ENCODE data around the gene TGFBR3L.

DNA sequence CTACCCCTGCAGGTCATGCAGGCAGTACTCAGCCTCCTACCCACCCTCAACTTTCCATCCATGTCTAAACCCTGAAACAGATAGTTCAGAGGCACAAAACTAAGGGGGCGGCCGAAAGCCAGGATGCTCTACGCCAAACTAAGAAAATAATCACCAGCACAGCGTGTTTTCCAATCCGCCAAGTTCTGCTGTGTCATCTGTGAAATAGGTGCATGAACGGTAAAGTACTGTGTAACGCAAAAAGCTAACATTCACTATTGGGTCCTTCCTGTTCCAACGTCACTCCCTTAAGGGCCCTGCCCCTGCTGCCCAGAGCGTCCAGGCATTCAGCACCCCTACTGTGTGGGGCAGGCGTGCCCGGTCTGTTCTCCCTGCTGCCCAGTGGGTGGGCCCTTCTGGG is 41.1 kb downstream of the TGFBR3L start:
- TF ChIP-seq, protein P1, sequence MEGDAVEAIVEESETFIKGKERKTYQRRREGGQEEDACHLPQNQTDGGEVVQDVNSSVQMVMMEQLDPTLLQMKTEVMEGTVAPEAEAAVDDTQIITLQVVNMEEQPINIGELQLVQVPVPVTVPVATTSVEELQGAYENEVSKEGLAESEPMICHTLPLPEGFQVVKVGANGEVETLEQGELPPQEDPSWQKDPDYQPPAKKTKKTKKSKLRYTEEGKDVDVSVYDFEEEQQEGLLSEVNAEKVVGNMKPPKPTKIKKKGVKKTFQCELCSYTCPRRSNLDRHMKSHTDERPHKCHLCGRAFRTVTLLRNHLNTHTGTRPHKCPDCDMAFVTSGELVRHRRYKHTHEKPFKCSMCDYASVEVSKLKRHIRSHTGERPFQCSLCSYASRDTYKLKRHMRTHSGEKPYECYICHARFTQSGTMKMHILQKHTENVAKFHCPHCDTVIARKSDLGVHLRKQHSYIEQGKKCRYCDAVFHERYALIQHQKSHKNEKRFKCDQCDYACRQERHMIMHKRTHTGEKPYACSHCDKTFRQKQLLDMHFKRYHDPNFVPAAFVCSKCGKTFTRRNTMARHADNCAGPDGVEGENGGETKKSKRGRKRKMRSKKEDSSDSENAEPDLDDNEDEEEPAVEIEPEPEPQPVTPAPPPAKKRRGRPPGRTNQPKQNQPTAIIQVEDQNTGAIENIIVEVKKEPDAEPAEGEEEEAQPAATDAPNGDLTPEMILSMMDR (IDR thresholded peaks at IDR 0.05) = no peak
- no peak for TF ChIP-seq POLR2A (IDR thresholded peaks at IDR 0.05)
